ENCODE measurements around the gene VSNL1. TPM values are rescaled to one million over a fixed set of nuclear protein-coding genes. Genes with fewer than 3 reads are reported as not detected.

Gene VSNL1
- total and polyA plus RNA-seq, 4 experiments from 2014 or later: not detected

GRCh38 chr2:17621781-17622180 is 81.3 kb downstream of the VSNL1 start:
- DNase-seq: no peak
- Histone ChIP-seq H3K9me3 (ENCODE audit: control insufficient read depth in 1 of 2, low read length in 2 of 2) (no peaks in the 10 kb centered on the region), H3K4me3 (ENCODE audit: low read length in 2 of 2) (no peak overlapping the region), H3K4me1 (ENCODE audit: insufficient read depth, low read length) (no peaks in the 10 kb centered on the region), H3K27ac (ENCODE audit: low read depth, low read length) (no peak overlapping the region), H3K36me3 (ENCODE audit: insufficient read depth, low read length) (no peaks in the 10 kb centered on the region), H3K27me3 (ENCODE audit: insufficient read depth, low read length) (no peaks in the 10 kb centered on the region)
- Mint-ChIP-seq H3K4me3 (no peak overlapping the region), H3K36me3 (no peaks in the 10 kb centered on the region), H3K27me3 (peaks cover 5 to 8% of the 10 kb centered on the region in 2 donors), H3K27ac (no peak overlapping the region), H3K9me3 (no peaks in the 10 kb centered on the region), H3K4me1 (no peaks in the 10 kb centered on the region)
- intact Hi-C loops (cut with micrococcal nuclease): no loop called here
- POLR2A ChIA-PET (ENCODE audit: partially characterized antibody): interaction anchor here (0.7 kb wide), 1 partner anchor 24 kb away, joined by 3 read pairs; no protein-coding TSS in a partner anchor
- CTCF ChIA-PET (ENCODE audit: partially characterized antibody): interaction anchor here (1.1 kb wide), 1 partner anchor 9 kb away, joined by 3 read pairs; no protein-coding TSS in a partner anchor

DNA sequence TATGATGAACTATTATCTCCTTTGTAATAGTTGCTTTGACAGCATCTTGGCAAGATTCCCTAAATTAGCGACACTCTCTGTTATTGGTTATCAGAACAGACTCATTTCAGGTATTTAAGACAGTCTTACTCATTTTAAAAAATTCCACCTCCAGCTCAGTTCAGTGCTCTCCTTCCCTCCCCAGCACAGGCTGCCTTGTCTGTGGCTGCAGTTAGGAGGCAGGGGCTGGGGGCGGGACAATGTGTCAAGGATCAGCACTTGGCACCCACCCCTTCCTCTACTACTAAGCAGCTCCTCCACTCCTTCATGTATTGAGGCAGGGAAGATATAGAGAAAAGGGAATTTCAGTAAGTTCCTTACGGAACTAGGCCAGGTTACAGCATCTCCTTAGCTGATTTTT is 85.0 kb downstream of the VSNL1 start:
- peaks cover 0 to 2% (median 0%) of the 10 kb centered on the region in 8 donors for H3K9me3 Mint-ChIP-seq
- H3K4me1 ChIP-seq (ENCODE audit: insufficient read depth, low read length): no peaks in the 10 kb centered on the region
- no peak for DNase-seq

GRCh38 chr2:17626986-17627385 is 86.5 kb downstream of the VSNL1 start:
- Mint-ChIP-seq H3K27ac (no peak overlapping the region), H3K4me3 (no peak overlapping the region), H3K27me3 (peaks cover 2 to 6% of the 10 kb centered on the region in 2 donors), H3K4me1 (no peaks in the 10 kb centered on the region), H3K36me3 (no peaks in the 10 kb centered on the region), H3K9me3 (peaks cover 0 to 2% (median 0%) of the 10 kb centered on the region in 8 donors)
- ChIA-PET POLR2A (ENCODE audit: partially characterized antibody) (no interaction called here), CTCF (ENCODE audit: partially characterized antibody) (interaction anchor here (1.4 kb wide), 1 partner anchor 19 kb away, joined by 4 read pairs; no protein-coding TSS in a partner anchor)
- H3K27ac ChIP-seq (ENCODE audit: low read depth, low read length): no peak overlapping the region
- H3K36me3 ChIP-seq (ENCODE audit: insufficient read depth, low read length): no peaks in the 10 kb centered on the region
- intact Hi-C loops (cut with micrococcal nuclease): no loop called here
- H3K4me1 ChIP-seq (ENCODE audit: insufficient read depth, low read length): no peaks in the 10 kb centered on the region
- H3K27me3 ChIP-seq (ENCODE audit: insufficient read depth, low read length): no peaks in the 10 kb centered on the region
- H3K9me3 ChIP-seq (ENCODE audit: control insufficient read depth in 1 of 2, low read length in 2 of 2): no peaks in the 10 kb centered on the region
- no peak for DNase-seq
- no peak overlapping the region for H3K4me3 ChIP-seq (ENCODE audit: low read length in 2 of 2)

More for the DNA sequence above, 85.0 kb downstream of the VSNL1 start:
- Mint-ChIP-seq H3K4me3 (no peak overlapping the region), H3K36me3 (no peaks in the 10 kb centered on the region), H3K4me1 (no peaks in the 10 kb centered on the region), H3K27me3 (peaks cover 2 to 8% of the 10 kb centered on the region in 2 donors), H3K27ac (no peak overlapping the region)
- Histone ChIP-seq H3K4me3 (ENCODE audit: low read length in 2 of 2) (no peak overlapping the region), H3K36me3 (ENCODE audit: insufficient read depth, low read length) (no peaks in the 10 kb centered on the region), H3K27me3 (ENCODE audit: insufficient read depth, low read length) (no peaks in the 10 kb centered on the region), H3K27ac (ENCODE audit: low read depth, low read length) (no peak overlapping the region), H3K9me3 (ENCODE audit: control insufficient read depth in 1 of 2, low read length in 2 of 2) (no peaks in the 10 kb centered on the region)
- ChIA-PET CTCF (ENCODE audit: partially characterized antibody) (interaction anchor here (0.7 kb wide), 1 partner anchor 49 kb away, joined by 3 read pairs; no protein-coding TSS in a partner anchor), POLR2A (ENCODE audit: partially characterized antibody) (no interaction called here)
- intact Hi-C loops (cut with micrococcal nuclease): no loop called here

GRCh38 chr2:17627434-17627833 is 86.9 kb downstream of the VSNL1 start:
- Mint-ChIP-seq H3K9me3 (peaks cover 0 to 2% (median 0%) of the 10 kb centered on the region in 8 donors), H3K27ac (no peak overlapping the region), H3K36me3 (no peaks in the 10 kb centered on the region), H3K27me3 (peaks cover 2 to 6% of the 10 kb centered on the region in 2 donors), H3K4me1 (no peaks in the 10 kb centered on the region), H3K4me3 (no peak overlapping the region)
- H3K27ac ChIP-seq (ENCODE audit: low read depth, low read length): no peak overlapping the region
- no peaks in the 10 kb centered on the region for H3K9me3 ChIP-seq (ENCODE audit: control insufficient read depth in 1 of 2, low read length in 2 of 2)
- CTCF ChIA-PET (ENCODE audit: partially characterized antibody): interaction anchor here (1.1 to 1.4 kb wide), 2 partner anchors 18 to 20 kb away, joined by 3 to 4 read pairs; no protein-coding TSS in a partner anchor
- H3K4me3 ChIP-seq (ENCODE audit: low read length in 2 of 2): no peak overlapping the region
- POLR2A ChIA-PET (ENCODE audit: partially characterized antibody): no interaction called here
- no peaks in the 10 kb centered on the region for H3K36me3 ChIP-seq (ENCODE audit: insufficient read depth, low read length)
- H3K4me1 ChIP-seq (ENCODE audit: insufficient read depth, low read length): no peaks in the 10 kb centered on the region
- DNase-seq: no peak
- no peaks in the 10 kb centered on the region for H3K27me3 ChIP-seq (ENCODE audit: insufficient read depth, low read length)
- intact Hi-C loops (cut with micrococcal nuclease): no loop called here

GRCh38 chr2:17628349-17629261 is 88.1 kb downstream of the VSNL1 start:
- Histone ChIP-seq H3K4me3 (ENCODE audit: low read length in 2 of 2) (no peak overlapping the region), H3K27ac (ENCODE audit: low read depth, low read length) (no peak overlapping the region), H3K27me3 (ENCODE audit: insufficient read depth, low read length) (no peaks in the 10 kb centered on the region), H3K9me3 (ENCODE audit: control insufficient read depth in 1 of 2, low read length in 2 of 2) (no peaks in the 10 kb centered on the region), H3K4me1 (ENCODE audit: insufficient read depth, low read length) (no peaks in the 10 kb centered on the region), H3K36me3 (ENCODE audit: insufficient read depth, low read length) (no peaks in the 10 kb centered on the region)
- intact Hi-C loops (cut with micrococcal nuclease): no loop called here
- DNase-seq: no peak
- Mint-ChIP-seq H3K4me1 (no peaks in the 10 kb centered on the region), H3K36me3 (no peaks in the 10 kb centered on the region), H3K4me3 (no peak overlapping the region), H3K9me3 (peaks cover 0 to 2% (median 0%) of the 10 kb centered on the region in 8 donors), H3K27me3 (no peaks in the 10 kb centered on the region), H3K27ac (no peak overlapping the region)
- CTCF ChIA-PET (ENCODE audit: partially characterized antibody): interaction anchor here (1.1 to 1.5 kb wide), 4 partner anchors 17 to 26 kb away, joined by 3 to 8 read pairs (median 4); no protein-coding TSS in a partner anchor
- POLR2A ChIA-PET (ENCODE audit: partially characterized antibody): no interaction called here

DNA sequence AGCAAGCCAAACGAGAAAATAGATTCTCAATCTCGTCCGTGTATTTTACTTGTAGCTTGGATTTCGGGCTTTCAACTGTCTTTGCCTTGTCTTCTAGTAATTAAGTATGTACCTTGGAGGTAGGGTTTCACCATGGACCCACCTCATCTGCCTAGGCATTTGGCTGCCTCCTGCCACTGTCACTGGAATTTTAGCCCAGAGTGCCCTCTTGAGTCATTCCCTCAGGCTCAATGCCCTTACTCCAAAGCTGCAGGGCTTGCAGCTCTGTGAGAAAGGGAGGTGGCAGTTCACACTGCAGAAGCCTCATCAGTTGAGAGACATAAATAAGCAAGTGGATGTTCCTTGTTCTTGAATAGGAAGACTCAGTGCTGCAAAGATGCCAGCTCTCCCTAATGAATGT is 89.6 kb downstream of the VSNL1 start:
- Mint-ChIP-seq H3K4me1 (no peaks in the 10 kb centered on the region), H3K9me3 (peaks cover 0 to 2% (median 0%) of the 10 kb centered on the region in 8 donors), H3K4me3 (no peak overlapping the region), H3K27me3 (no peaks in the 10 kb centered on the region), H3K36me3 (no peaks in the 10 kb centered on the region), H3K27ac (no peak overlapping the region)
- intact Hi-C loops (cut with micrococcal nuclease): no loop called here
- ChIA-PET CTCF (ENCODE audit: partially characterized antibody) (interaction anchor here (1.5 kb wide), 1 partner anchor 27 kb away, joined by 3 read pairs; no protein-coding TSS in a partner anchor), POLR2A (ENCODE audit: partially characterized antibody) (no interaction called here)
- Histone ChIP-seq H3K27ac (ENCODE audit: low read depth, low read length) (no peak overlapping the region), H3K27me3 (ENCODE audit: insufficient read depth, low read length) (no peaks in the 10 kb centered on the region), H3K4me1 (ENCODE audit: insufficient read depth, low read length) (no peaks in the 10 kb centered on the region), H3K4me3 (ENCODE audit: low read length in 2 of 2) (no peak overlapping the region), H3K9me3 (ENCODE audit: control insufficient read depth in 1 of 2, low read length in 2 of 2) (no peaks in the 10 kb centered on the region), H3K36me3 (ENCODE audit: insufficient read depth, low read length) (no peaks in the 10 kb centered on the region)
- no peak for DNase-seq

GRCh38 chr2:17634997-17635396 is 94.5 kb downstream of the VSNL1 start:
- H3K27me3 ChIP-seq (ENCODE audit: insufficient read depth, low read length): no peaks in the 10 kb centered on the region
- no peaks in the 10 kb centered on the region for H3K36me3 Mint-ChIP-seq
- H3K4me1 ChIP-seq (ENCODE audit: insufficient read depth, low read length): no peaks in the 10 kb centered on the region
- intact Hi-C loops (cut with micrococcal nuclease): no loop called here
- peaks cover 1% of the 10 kb centered on the region in 2 donors for H3K27me3 Mint-ChIP-seq
- H3K9me3 Mint-ChIP-seq: no peaks in the 10 kb centered on the region
- no peak overlapping the region for H3K27ac ChIP-seq (ENCODE audit: low read depth, low read length)
- no peak overlapping the region for H3K4me3 ChIP-seq (ENCODE audit: low read length in 2 of 2)
- no peaks in the 10 kb centered on the region for H3K9me3 ChIP-seq (ENCODE audit: control insufficient read depth in 1 of 2, low read length in 2 of 2)
- no peak for DNase-seq
- H3K36me3 ChIP-seq (ENCODE audit: insufficient read depth, low read length): no peaks in the 10 kb centered on the region
- POLR2A ChIA-PET (ENCODE audit: partially characterized antibody): no interaction called here
- CTCF ChIA-PET (ENCODE audit: partially characterized antibody): interaction anchor here (1.4 kb wide), 2 partner anchors 10 to 11 kb away, joined by 4 to 11 read pairs; no protein-coding TSS in a partner anchor
- H3K27ac Mint-ChIP-seq: no peak overlapping the region
- H3K4me3 Mint-ChIP-seq: no peak overlapping the region
- no peaks in the 10 kb centered on the region for H3K4me1 Mint-ChIP-seq
